SU-DHL-6 (cell line): Measurements from ENCODE around the gene ARMC7.
"Not testable (repeated sequence)": the region's sequence is repeated elsewhere in the genome, so short reads cannot be mapped to it uniquely, and the experiment has no call there.

ENCODE experiments used
- H2AFZ ChIP-seq: fragments of 200-600 bp; sonication (generic); 2 replicates; pipeline ENCODE4 v1.6.1; 2014; ENCODE audit warnings: low read depth, mild to moderate bottlenecking, moderate library complexity, mixed read lengths, antibody characterized with exemption, low read length; ENCODE audit not compliant: severe bottlenecking
- H3F3A ChIP-seq: fragments of 200-600 bp; shearing (Covaris generic); 2 replicates; pipeline ENCODE4 v1.6.0; 2016; ENCODE audit warnings: antibody characterized with exemption, mild to moderate bottlenecking; ENCODE audit not compliant: insufficient read depth
- H3K27ac ChIP-seq: fragments of 200-600 bp; sonication (generic); 2 replicates; pipeline ENCODE4 v1.5.1; 2016; ENCODE audit warnings: low read depth, mild to moderate bottlenecking, low read length, moderate library complexity, mixed read lengths
- H3K27me3 ChIP-seq: fragments of 200-600 bp; sonication (generic), shearing (Covaris generic); 2 replicates; pipeline ENCODE4 v1.6.0; 2014; ENCODE audit warnings: mild to moderate bottlenecking, low read length
- H3K36me3 ChIP-seq: fragments of 200-600 bp; sonication (generic); 2 replicates; pipeline ENCODE4 v1.6.1; 2014; ENCODE audit warnings: mild to moderate bottlenecking, low read length, mixed read lengths
- H3K4me2 ChIP-seq: fragments of 300-600, 200-600 bp; shearing (Covaris generic), sonication (generic); 2 replicates; pipeline ENCODE4 v1.6.0; 2014; ENCODE audit warnings: low read length, low read depth, mild to moderate bottlenecking; ENCODE audit not compliant: poor library complexity, severe bottlenecking
- H3K4me3 ChIP-seq: fragments of 200-600 bp; sonication (generic); 2 replicates; pipeline ENCODE4 v1.5.1; 2014; ENCODE audit warnings: antibody characterized with exemption, low read length, mild to moderate bottlenecking, mixed read lengths; ENCODE audit not compliant: insufficient read depth, poor library complexity, severe bottlenecking
- H3K79me2 ChIP-seq: fragments of 200-600 bp; sonication (generic); 2 replicates; pipeline ENCODE4 v1.6.1; 2014; ENCODE audit warnings: mild to moderate bottlenecking, low read length, moderate library complexity; ENCODE audit not compliant: insufficient read depth
- H3K9ac ChIP-seq: fragments of 200-600 bp; sonication (generic); 2 replicates; pipeline ENCODE4 v1.7.0; 2014; ENCODE audit warnings: mild to moderate bottlenecking, low read length
- H3K9me2 ChIP-seq: fragments of 200-600 bp; sonication (generic); replicated peaks from 2 replicates; pipeline ENCODE4 v1.6.1; 2014; ENCODE audit warnings: low read length; ENCODE audit not compliant: insufficient read depth
- H3K9me3 ChIP-seq: fragments of 200-600 bp; sonication (generic); 2 replicates; pipeline ENCODE4 v1.6.1; 2014; ENCODE audit warnings: low read length, mixed read lengths; ENCODE audit not compliant: insufficient read depth
- H4K20me1 ChIP-seq: fragments of 200-600 bp; sonication (generic); 2 replicates; pipeline ENCODE4 v1.6.1; 2014; ENCODE audit warnings: low read depth, mild to moderate bottlenecking, antibody characterized with exemption, low read length, moderate library complexity, mixed read lengths
- EZH2phosphoT487 ChIP-seq: fragments of 200-600 bp; sonication (generic), shearing (Covaris generic); conservative IDR thresholded peaks from 2 replicates; pipeline ENCODE4 v1.6.1; 2018; ENCODE audit warnings: mild to moderate bottlenecking, antibody characterized with exemption, low read length, moderate library complexity, mixed read lengths
- TF ChIP-seq, protein P1 (sequence below): fragments of 200-600 bp; sonication (generic); IDR thresholded peaks from one replicate; pipeline ENCODE4 v1.5.1; 2017; ENCODE audit warnings: antibody characterized with exemption, mild to moderate bottlenecking, low read length, moderate library complexity; ENCODE audit not compliant: insufficient read depth, poor library complexity, severe bottlenecking

ARMC7 gene

DNA sequence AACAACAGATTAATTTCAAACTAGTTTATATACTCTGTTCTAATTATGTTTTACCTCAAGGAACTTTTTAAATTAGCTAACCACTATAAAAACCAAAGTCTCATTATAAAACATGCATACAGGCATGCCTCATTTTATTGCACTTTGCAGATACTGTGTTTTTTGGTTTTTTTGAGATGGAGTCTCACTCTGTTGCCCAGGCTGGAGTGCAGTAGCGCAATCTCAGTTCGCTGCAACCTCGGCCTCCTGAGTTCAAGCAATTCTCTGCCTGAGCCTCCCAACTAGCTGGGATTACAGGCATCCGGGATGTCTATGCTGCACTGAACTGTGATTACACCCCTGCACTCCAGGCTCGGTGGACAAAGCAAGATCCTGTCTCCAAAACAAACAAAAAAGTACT, 53.3 kb downstream of the ARMC7 start:
- Histone ChIP-seq H3K27me3 (no peaks in the 10 kb centered on the region), H3K36me3 (peaks cover 13% of the 10 kb centered on the region), H4K20me1 (no peaks in the 10 kb centered on the region), H3K4me2 (no peak overlapping the region), H3K9me3 (no peaks in the 10 kb centered on the region), H3K27ac (no peak overlapping the region), H3K79me2 (no peaks in the 10 kb centered on the region), H3K4me3 (no peak overlapping the region), H3F3A (peaks cover 4% of the 10 kb centered on the region; the same call in 1 of the 2 replicates), H3K9ac (no peak overlapping the region), H3K9me2 (no peaks in the 10 kb centered on the region), H2AFZ (no peak overlapping the region)
- TF ChIP-seq EZH2phosphoT487 = no peak
- TF ChIP-seq, protein P1, sequence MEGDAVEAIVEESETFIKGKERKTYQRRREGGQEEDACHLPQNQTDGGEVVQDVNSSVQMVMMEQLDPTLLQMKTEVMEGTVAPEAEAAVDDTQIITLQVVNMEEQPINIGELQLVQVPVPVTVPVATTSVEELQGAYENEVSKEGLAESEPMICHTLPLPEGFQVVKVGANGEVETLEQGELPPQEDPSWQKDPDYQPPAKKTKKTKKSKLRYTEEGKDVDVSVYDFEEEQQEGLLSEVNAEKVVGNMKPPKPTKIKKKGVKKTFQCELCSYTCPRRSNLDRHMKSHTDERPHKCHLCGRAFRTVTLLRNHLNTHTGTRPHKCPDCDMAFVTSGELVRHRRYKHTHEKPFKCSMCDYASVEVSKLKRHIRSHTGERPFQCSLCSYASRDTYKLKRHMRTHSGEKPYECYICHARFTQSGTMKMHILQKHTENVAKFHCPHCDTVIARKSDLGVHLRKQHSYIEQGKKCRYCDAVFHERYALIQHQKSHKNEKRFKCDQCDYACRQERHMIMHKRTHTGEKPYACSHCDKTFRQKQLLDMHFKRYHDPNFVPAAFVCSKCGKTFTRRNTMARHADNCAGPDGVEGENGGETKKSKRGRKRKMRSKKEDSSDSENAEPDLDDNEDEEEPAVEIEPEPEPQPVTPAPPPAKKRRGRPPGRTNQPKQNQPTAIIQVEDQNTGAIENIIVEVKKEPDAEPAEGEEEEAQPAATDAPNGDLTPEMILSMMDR = no peak

DNA sequence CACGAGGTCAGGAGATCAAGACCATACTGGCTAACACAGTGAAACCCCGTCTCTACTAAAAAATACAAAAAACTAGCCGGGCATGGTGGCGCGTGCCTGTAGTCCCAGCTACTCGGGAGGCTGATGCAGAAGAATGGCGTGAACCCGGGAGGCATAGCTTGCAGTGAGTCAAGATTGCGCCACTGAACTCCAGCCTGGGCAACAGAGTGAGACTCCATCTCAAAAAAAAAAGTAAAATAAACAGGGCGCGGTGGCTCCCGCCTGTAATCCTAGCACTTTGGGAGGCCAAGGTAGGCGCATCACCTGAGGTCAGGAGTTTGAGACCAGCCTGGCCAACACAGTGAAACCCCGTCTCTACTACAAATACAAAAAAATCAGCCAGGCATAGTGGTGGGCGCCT, 54.8 kb downstream of the ARMC7 start:
- H3K9me2 ChIP-seq, H3K79me2 ChIP-seq, H3K27me3 ChIP-seq, H3K27ac ChIP-seq, H4K20me1 ChIP-seq, H3F3A ChIP-seq, H3K4me3 ChIP-seq, H3K4me2 ChIP-seq, H3K9ac ChIP-seq, H2AFZ ChIP-seq, H3K9me3 ChIP-seq: not testable (repeated sequence)
- H3K36me3 ChIP-seq = peaks cover 16% of the 10 kb centered on the region

DNA sequence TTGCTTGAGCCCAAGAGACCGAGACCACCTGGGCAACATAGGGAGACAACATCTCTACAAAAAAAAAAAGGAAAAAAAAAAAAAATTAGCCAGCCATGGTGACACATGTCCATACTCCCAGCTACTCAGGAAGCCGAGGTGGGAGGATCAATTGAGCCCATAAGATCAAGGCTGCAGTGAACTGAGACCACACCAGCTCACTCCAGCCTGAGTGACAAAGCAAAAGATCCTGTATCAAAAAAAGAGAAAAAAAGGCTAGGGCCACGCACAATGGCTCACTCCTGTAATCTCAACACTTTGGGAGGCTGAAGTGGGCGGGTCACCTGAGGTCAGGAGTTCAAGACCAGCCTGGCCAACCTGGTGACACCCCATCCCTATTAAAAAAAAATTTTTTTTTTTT, 59.2 kb downstream of the ARMC7 start:
- Histone ChIP-seq H3K4me2 (no peak overlapping the region), H3K4me3 (no peak overlapping the region), H3K9me2 (no peaks in the 10 kb centered on the region), H4K20me1 (no peaks in the 10 kb centered on the region; the same call in 1 of the 2 replicates), H2AFZ (no peak overlapping the region), H3K36me3 (peaks cover 24% of the 10 kb centered on the region), H3F3A (peaks cover 17% of the 10 kb centered on the region), H3K9me3 (no peaks in the 10 kb centered on the region), H3K27me3 (no peaks in the 10 kb centered on the region), H3K9ac (no peak overlapping the region), H3K27ac (no peak overlapping the region), H3K79me2 (peaks cover 35% of the 10 kb centered on the region)
- TF ChIP-seq, protein P1 = no peak
- no peak for TF ChIP-seq EZH2phosphoT487

DNA sequence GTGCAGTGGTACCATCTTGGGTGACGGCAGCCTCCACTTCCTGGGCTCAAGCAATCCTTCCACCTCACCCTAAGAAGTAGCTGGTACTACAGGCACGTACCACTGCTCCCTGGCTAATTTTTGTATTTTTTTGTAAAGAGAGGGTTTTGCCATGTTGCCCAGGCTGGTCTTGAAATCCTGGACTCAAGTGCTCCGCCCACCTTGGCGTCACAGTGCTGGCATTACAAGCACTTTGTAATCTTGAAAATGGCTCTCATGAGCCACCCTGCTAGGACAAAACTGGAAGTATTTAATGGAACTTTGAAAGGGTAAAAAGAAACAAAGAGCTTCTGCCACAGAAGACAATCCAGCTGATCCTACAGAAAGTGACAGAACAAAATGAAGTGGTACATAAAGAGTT, 63.8 kb downstream of the ARMC7 start:
- H3K9ac ChIP-seq = no peak overlapping the region

More for the DNA sequence above, 63.8 kb downstream of the ARMC7 start:
- Histone ChIP-seq H3K36me3 (peaks cover 23% of the 10 kb centered on the region; the same call in 1 of the 2 replicates), H3K9me2 (no peaks in the 10 kb centered on the region), H3K27ac (no peak overlapping the region), H3F3A (peaks cover 22% of the 10 kb centered on the region), H3K79me2 (peaks cover 69% of the 10 kb centered on the region), H4K20me1 (no peaks in the 10 kb centered on the region; the same call in 1 of the 2 replicates), H3K9me3 (no peaks in the 10 kb centered on the region), H3K4me2 (no peak overlapping the region), H3K27me3 (no peaks in the 10 kb centered on the region), H3K4me3 (no peak overlapping the region), H2AFZ (no peak overlapping the region)
- TF ChIP-seq, protein P1 = no peak
- TF ChIP-seq EZH2phosphoT487 = no peak
